PC-3 (cell line): ENCODE measurements around the gene USP32. TPM values are rescaled to one million over a fixed set of nuclear protein-coding genes. Genes with fewer than 3 reads are reported as not detected.

Experiments
- ATAC-seq: fragments of 200-7000 bp; cut with Tn5 transposase; 2 replicates; pipeline ENCODE4 v1.9.1; 2020; ENCODE audit warnings: mild to moderate bottlenecking, moderate library complexity
- BruUV-seq: library from RNA; stranded (reverse); fragments of 400-500 nt; replicated peaks from 2 replicates; lab custom pipeline; 2021; lab: Mats Ljungman, UMichigan
- CTCF ChIA-PET: fragments of 300-600 bp; sonication (Branson Sonifier 250); formaldehyde crosslinking; loops from one replicate; lab custom pipeline; 2022; ENCODE audit warnings: antibody characterized with exemption; lab: Charles Lee
- POLR2A ChIA-PET: fragments of 300-600 bp; sonication (Branson Sonifier 250); formaldehyde crosslinking; loops from one replicate; lab custom pipeline; 2022; ENCODE audit warnings: antibody characterized with exemption; ENCODE audit not compliant: unreplicated experiment; lab: Charles Lee
- DNase-seq: peaks from one replicate; pipeline ENCODE4 v3.0.0-alpha.2; 2015
- H2AFZ ChIP-seq: fragments of 300-600 bp; sonication (generic); 2 replicates; pipeline ENCODE4 v1.6.0; 2016; ENCODE audit warnings: antibody characterized with exemption, low read length
- H3F3A ChIP-seq: fragments of 300-600 bp; sonication (generic); one replicate; pipeline ENCODE4 v1.6.0; 2017; ENCODE audit warnings: antibody characterized with exemption, low read length, control low read depth, mild to moderate bottlenecking; ENCODE audit not compliant: unreplicated experiment
- H3K27ac ChIP-seq: fragments of 300-600 bp; sonication (generic); 2 replicates; pipeline ENCODE4 v1.5.1; 2016; ENCODE audit warnings: mild to moderate bottlenecking, low read length
- H3K27me3 ChIP-seq: fragments of 300-600 bp; sonication (generic); 2 replicates; pipeline ENCODE4 v1.6.1; 2016; ENCODE audit warnings: low read length, mixed read lengths
- H3K36me3 ChIP-seq: fragments of 300-600 bp; sonication (generic); 2 replicates; pipeline ENCODE4 v1.6.1; 2016; ENCODE audit warnings: low read depth, mixed run types, low read length, mixed read lengths
- H3K4me1 ChIP-seq: fragments of 300-600 bp; sonication (generic); 2 replicates; pipeline ENCODE4 v1.5.1; 2016; ENCODE audit warnings: low read length; ENCODE audit not compliant: insufficient read depth
- H3K4me2 ChIP-seq: fragments of 300-600 bp; sonication (generic); 2 replicates; pipeline ENCODE4 v1.6.0; 2016; ENCODE audit warnings: low read length
- H3K4me3 ChIP-seq: fragments of 300-600 bp; sonication (generic); 2 replicates; pipeline ENCODE4 v1.5.1; 2016; ENCODE audit warnings: mild to moderate bottlenecking, low read length, mixed read lengths
- H3K79me2 ChIP-seq: fragments of 300-600 bp; sonication (generic); 2 replicates; pipeline ENCODE4 v1.6.1; 2017; ENCODE audit warnings: low read length, mixed read lengths
- H3K9ac ChIP-seq: fragments of 300-600 bp; sonication (generic); 2 replicates; pipeline ENCODE4 v1.6.0; 2016; ENCODE audit warnings: mild to moderate bottlenecking, low read length
- H3K9me2 ChIP-seq: fragments of 300-600 bp; sonication (generic); replicated peaks from 2 replicates; pipeline ENCODE4 v1.6.1; 2016; ENCODE audit warnings: mixed run types, low read length, mixed read lengths
- H3K9me3 ChIP-seq: fragments of 300-600 bp; sonication (generic); 2 replicates; pipeline ENCODE4 v1.6.1; 2016; ENCODE audit warnings: low read length, mixed read lengths
- H4K20me1 ChIP-seq: fragments of 300-600 bp; sonication (generic); 2 replicates; pipeline ENCODE4 v1.6.1; 2016; ENCODE audit warnings: low read length, mixed read lengths
- CTCF ChIP-seq: fragments of 300-600 bp; sonication (generic); conservative IDR thresholded peaks from 2 replicates; pipeline ENCODE4 v1.5.1; 2017; ENCODE audit warnings: antibody characterized with exemption, low read depth, mild to moderate bottlenecking, low read length
- EZH2 ChIP-seq: fragments of 300-600 bp; sonication (generic); IDR thresholded peaks from one replicate; pipeline ENCODE4 v1.6.1; 2017; ENCODE audit warnings: antibody characterized with exemption, mild to moderate bottlenecking, low read length; ENCODE audit not compliant: unreplicated experiment
- EZH2phosphoT487 ChIP-seq: fragments of 300-600 bp; sonication (generic); IDR thresholded peaks from 2 replicates; pipeline ENCODE4 v1.6.1; 2018; ENCODE audit warnings: mild to moderate bottlenecking, antibody characterized with exemption, low read length, borderline replicate concordance
- intact Hi-C: fragments of 100-400 bp; cut with micrococcal nuclease; formaldehyde crosslinking; loops from 2 replicates; pipeline ENCODE4 v1.9.0; 2023
- total RNA-seq: library from RNA; depleted of rRNA; stranded (reverse); fragments of >200 nt; gene quantifications from 2 replicates; pipeline ENCODE4 v1.2.3, GENCODE V29; 2014

The USP32 gene
- total RNA-seq, 1 experiment from 2014 or later: 34.1 TPM

- no TSS peak for BruUV-seq
- Histone ChIP-seq H3K9me2 (no peaks in the 10 kb centered on the region), H3K9ac (no peak overlapping the region), H3K4me3 (peak overlapping the region; percentile 14; the same call in 1 of the 2 replicates), H3K4me2 (peak overlapping the region; percentile 59), H3K79me2 (peaks cover 20% of the 10 kb centered on the region), H3K9me3 (no peaks in the 10 kb centered on the region), H3K4me1 (peaks cover 23% of the 10 kb centered on the region), H3F3A (no peaks in the 10 kb centered on the region), H3K36me3 (no peaks in the 10 kb centered on the region), H3K27me3 (no peaks in the 10 kb centered on the region), H4K20me1 (peaks cover 4% of the 10 kb centered on the region; the same call in 1 of the 2 replicates), H2AFZ (no peak overlapping the region), H3K27ac (peak overlapping the region; percentile 69)
- ATAC-seq (peak; percentile 99), DNase-seq (peak; percentile 88)
- ChIA-PET CTCF (interaction anchor here (0.7 to 0.8 kb wide), 2 partner anchors 19 to 142 kb away, joined by 3 to 8 read pairs; partner anchors contain the start of gene USP32), POLR2A (no interaction called here)
- TF ChIP-seq EZH2phosphoT487 (no peak), EZH2 (no peak), CTCF (no peak)
- intact Hi-C loops: loop anchor here (1.0 to 5.0 kb wide), 3 partner anchors 19 to 51 kb away; partner anchors contain the start of gene USP32
Measured at GRCh38 chr17:60372790-60373483, 19.0 kb downstream of the USP32 start.

DNA sequence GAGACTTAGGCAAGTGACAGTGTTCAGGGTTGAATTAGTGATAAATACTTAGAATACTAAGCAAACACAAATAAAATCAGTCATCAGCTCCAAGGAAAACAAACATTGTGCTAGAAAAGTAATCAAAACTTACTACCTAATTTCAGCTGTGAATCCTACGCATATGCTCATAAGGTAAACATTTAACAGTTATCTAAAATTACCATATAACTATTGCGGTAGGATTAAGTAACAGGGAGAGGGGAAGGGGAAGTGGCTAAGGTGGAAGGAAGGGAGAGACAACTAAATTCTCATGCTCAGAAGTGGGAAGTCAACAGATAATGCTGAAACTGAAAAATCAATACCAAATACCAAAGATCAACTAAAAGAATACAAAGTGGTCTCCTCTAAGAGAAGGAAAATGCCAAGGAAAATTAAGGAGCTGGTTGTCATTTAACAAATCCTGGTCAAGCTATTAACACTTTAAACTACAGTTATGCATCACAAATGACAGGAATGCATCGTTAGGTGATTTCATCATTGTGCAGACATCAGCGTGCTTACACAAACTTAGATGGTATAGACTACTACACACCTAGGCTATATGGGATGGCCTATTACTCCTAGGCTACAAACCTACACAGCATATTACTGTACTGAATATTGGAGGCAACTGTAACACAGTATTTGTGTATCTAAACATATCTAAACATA lies 20.0 kb downstream of the USP32 start:
- ATAC-seq (peak; percentile 64), DNase-seq (peak; percentile 57)
- ChIA-PET POLR2A (interaction anchor here (0.6 kb wide), 1 partner anchor 18 kb away, joined by 5 read pairs; no protein-coding TSS in a partner anchor), CTCF (interaction anchor here (0.8 to 1.1 kb wide), 2 partner anchors 20 kb away, joined by 3 read pairs; partner anchors contain the start of gene USP32)
- Histone ChIP-seq H3K4me3 (no peak overlapping the region), H3K27ac (peak overlapping the region; percentile 69), H3K9me2 (no peaks in the 10 kb centered on the region), H3K79me2 (peaks cover 29% of the 10 kb centered on the region), H3K9ac (no peak overlapping the region), H3K4me1 (peaks cover 23% of the 10 kb centered on the region), H3K27me3 (no peaks in the 10 kb centered on the region), H3F3A (no peaks in the 10 kb centered on the region), H2AFZ (no peak overlapping the region), H3K9me3 (no peaks in the 10 kb centered on the region), H3K36me3 (no peaks in the 10 kb centered on the region), H3K4me2 (0 out of 2 replicates have a peak overlapping the region, but pooled peaks have one; percentile 59), H4K20me1 (peaks cover 4% of the 10 kb centered on the region; the same call in 1 of the 2 replicates)
- intact Hi-C loops: loop anchor here (5.0 kb wide), 1 partner anchor 50 kb away; no protein-coding TSS in a partner anchor
- TF ChIP-seq EZH2phosphoT487 (no peak), EZH2 (no peak), CTCF (no peak)
- BruUV-seq: no TSS peak
